Adipocyte (in vitro differentiated cells): ENCODE data around the gene RIPOR2.

Experiments
- DNase-seq: peaks from one replicate; pipeline ENCODE4 v3.0.0-alpha.2; 2015; ENCODE audit warnings: low read depth
- H3K27me3 ChIP-seq: replicated peaks from 2 replicates; pipeline ENCODE4 v1.7.0; 2013; ENCODE audit warnings: mild to moderate bottlenecking, low read length, moderate library complexity; ENCODE audit not compliant: control insufficient read depth, insufficient read depth
- H3K36me3 ChIP-seq: 2 replicates; pipeline ENCODE4 v1.7.0; 2013; ENCODE audit warnings: low read length, mild to moderate bottlenecking, moderate library complexity; ENCODE audit not compliant: control insufficient read depth, insufficient read depth, severe bottlenecking
- H3K4me1 ChIP-seq: 2 replicates; pipeline ENCODE4 v1.7.0; 2013; ENCODE audit warnings: mild to moderate bottlenecking, low read length, moderate library complexity; ENCODE audit not compliant: control insufficient read depth, insufficient read depth
- H3K4me3 ChIP-seq: 2 replicates; pipeline ENCODE4 v1.7.0; 2013; ENCODE audit warnings: mild to moderate bottlenecking, low read length, moderate library complexity
- H3K9ac ChIP-seq: 2 replicates; pipeline ENCODE4 v1.7.0; 2013; ENCODE audit warnings: mild to moderate bottlenecking, low read length, moderate library complexity
- H3K9me3 ChIP-seq: 2 replicates; pipeline ENCODE4 v1.7.0; 2013; ENCODE audit warnings: mild to moderate bottlenecking, low read length, moderate library complexity; ENCODE audit not compliant: control insufficient read depth

The RIPOR2 gene

GRCh38 chr6:24821860-24822444 is 113.8 kb downstream of the RIPOR2 start:
- peaks cover 43% of the 10 kb centered on the region for H3K36me3 ChIP-seq
- no peak overlapping the region for H3K9ac ChIP-seq
- H3K4me1 ChIP-seq: no peaks in the 10 kb centered on the region
- no peak for DNase-seq
- no peaks in the 10 kb centered on the region for H3K9me3 ChIP-seq
- H3K4me3 ChIP-seq: no peak overlapping the region
- no peaks in the 10 kb centered on the region for H3K27me3 ChIP-seq

DNA sequence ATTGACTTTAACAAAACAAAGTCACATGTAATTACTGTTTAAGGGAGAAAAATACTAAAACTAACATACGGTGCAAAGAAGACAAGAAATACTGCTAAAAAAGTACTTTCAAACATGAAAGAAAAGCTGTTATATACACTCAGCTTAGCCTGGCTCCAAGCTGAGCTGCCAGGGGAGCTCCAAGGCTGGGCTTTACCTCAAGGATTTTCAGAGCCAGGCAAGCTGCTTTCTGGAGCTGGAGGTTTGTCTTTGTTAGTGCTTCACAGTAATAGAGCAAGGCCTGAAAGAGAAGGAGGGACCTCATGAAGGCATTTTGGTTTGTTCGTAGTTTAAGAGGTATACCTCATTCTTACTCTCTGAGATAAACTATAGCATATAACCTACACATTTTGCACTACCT is 117.4 kb downstream of the RIPOR2 start:
- Histone ChIP-seq H3K9ac (no peak overlapping the region), H3K9me3 (no peaks in the 10 kb centered on the region), H3K4me3 (no peak overlapping the region), H3K4me1 (no peaks in the 10 kb centered on the region), H3K27me3 (no peaks in the 10 kb centered on the region), H3K36me3 (peaks cover 22% of the 10 kb centered on the region)
- no peak for DNase-seq

DNA sequence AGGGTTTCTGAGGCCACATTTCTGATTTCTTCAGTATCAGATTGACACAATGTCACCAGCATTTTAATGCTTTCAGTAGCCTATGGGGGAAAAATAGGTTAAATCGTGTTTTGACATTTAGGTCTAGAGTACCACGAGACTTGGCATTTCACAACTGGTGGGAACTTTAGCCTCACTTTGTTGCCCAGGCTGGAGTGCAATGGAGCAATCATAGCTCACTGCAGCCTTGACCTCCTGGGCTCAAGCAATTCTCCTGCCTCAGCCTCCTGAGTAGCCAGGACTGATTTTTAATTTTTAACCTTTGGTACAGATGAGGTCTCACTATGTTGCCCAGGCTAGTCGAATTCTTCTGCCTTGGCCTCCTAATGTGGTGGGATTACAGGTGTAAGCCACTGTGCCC is 126.0 kb downstream of the RIPOR2 start:
- no peak overlapping the region for H3K4me3 ChIP-seq

GRCh38 chr6:24807584-24807983 is 128.2 kb downstream of the RIPOR2 start:
- peaks cover 50% of the 10 kb centered on the region for H3K36me3 ChIP-seq
- no peaks in the 10 kb centered on the region for H3K27me3 ChIP-seq
- no peak overlapping the region for H3K4me3 ChIP-seq
- DNase-seq: no peak
- no peaks in the 10 kb centered on the region for H3K9me3 ChIP-seq
- H3K4me1 ChIP-seq: peaks cover 10% of the 10 kb centered on the region
- no peak overlapping the region for H3K9ac ChIP-seq

More for the DNA sequence above, 126.0 kb downstream of the RIPOR2 start:
- no peak overlapping the region for H3K9ac ChIP-seq
- peaks cover 47% of the 10 kb centered on the region for H3K36me3 ChIP-seq
- H3K27me3 ChIP-seq: no peaks in the 10 kb centered on the region
- no peaks in the 10 kb centered on the region for H3K4me1 ChIP-seq
- no peak for DNase-seq
- H3K9me3 ChIP-seq: no peaks in the 10 kb centered on the region

DNA sequence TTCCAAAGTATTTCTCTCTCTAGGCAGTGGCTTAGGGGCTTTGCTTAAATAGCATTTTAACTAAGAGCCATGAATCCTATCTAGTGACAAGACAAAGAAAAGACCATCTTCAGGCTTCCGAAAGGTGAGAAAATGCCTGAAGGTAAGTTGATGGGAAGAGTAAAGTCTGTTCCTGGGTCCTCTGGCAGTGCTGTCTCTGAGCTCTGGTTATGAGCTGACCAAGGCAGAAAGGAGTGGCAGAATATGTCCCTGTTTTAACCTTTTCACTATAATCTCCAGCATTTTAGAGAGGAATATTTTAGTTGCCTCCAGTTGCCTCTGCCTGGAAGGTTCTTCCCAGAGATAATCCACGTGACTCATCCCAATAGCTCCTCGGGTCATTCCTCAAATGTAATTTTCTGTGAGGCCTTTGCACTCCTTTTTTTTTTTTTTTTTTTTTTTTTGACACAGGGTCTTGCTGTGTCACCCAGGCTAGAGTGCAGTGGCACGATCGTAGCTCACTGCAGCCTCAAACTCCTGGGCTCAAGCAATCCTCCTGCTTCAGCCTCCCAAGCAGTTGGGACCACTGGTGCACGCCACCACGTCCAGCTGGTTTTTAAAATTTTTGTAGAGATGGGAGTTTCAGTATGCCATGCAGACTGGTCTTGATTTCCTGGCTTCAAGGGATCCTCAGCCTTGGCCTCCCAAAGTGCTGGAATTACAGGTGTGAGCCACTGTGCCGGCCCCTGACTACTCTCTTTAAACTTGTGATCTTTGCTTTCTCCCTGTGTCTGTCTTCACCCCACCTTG is 133.3 kb downstream of the RIPOR2 start:
- peaks cover 29% of the 10 kb centered on the region for H3K36me3 ChIP-seq

DNA sequence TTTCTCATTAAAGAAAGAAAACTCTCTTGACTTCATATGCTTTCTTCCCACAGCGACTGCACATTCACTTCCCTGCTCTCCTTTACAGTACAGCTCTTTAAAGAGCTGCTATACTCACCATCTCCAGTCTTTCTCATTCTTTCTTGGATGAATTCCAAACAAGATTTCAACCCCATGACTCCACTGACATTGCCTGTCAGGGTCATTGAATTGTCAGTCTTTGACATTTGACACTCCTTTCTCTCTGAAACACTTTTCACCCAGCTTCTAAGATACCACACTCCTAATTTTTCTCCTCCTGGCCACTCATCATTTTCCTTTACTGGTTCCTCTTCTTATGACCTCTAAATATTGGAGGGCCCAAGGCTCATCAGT is 136.2 kb downstream of the RIPOR2 start:
- Histone ChIP-seq H3K4me3 (no peak overlapping the region), H3K9ac (no peak overlapping the region), H3K4me1 (peaks cover 15% of the 10 kb centered on the region), H3K27me3 (no peaks in the 10 kb centered on the region), H3K9me3 (no peaks in the 10 kb centered on the region), H3K36me3 (peaks cover 1% of the 10 kb centered on the region)
- no peak for DNase-seq

More for the DNA sequence above, 133.3 kb downstream of the RIPOR2 start:
- no peak for DNase-seq
- Histone ChIP-seq H3K27me3 (no peaks in the 10 kb centered on the region), H3K9ac (no peak overlapping the region), H3K4me3 (no peak overlapping the region), H3K4me1 (peaks cover 15% of the 10 kb centered on the region), H3K9me3 (no peaks in the 10 kb centered on the region)

- H3K36me3 ChIP-seq: no peaks in the 10 kb centered on the region
- H3K27me3 ChIP-seq: no peaks in the 10 kb centered on the region
- H3K9me3 ChIP-seq: no peaks in the 10 kb centered on the region
- H3K9ac ChIP-seq: no peak within 1 kb of the TSS
- no peak for DNase-seq
- no peak within 1 kb of the TSS for H3K4me3 ChIP-seq
- peaks cover 15% of the 10 kb centered on the region for H3K4me1 ChIP-seq
Measured at GRCh38 chr6:24798740-24799540, 136.8 kb downstream of the RIPOR2 start, which contains the start of gene ARMH2. TSS of gene ARMH2 (minus strand) at chr6:24798917. CDS start at chr6:24798857, 60 bp downstream.

- H3K9ac ChIP-seq: no peak overlapping the region
- no peak for DNase-seq
- no peaks in the 10 kb centered on the region for H3K9me3 ChIP-seq
- H3K27me3 ChIP-seq: no peaks in the 10 kb centered on the region
- H3K4me3 ChIP-seq: no peak overlapping the region
- H3K4me1 ChIP-seq: peaks cover 7% of the 10 kb centered on the region
- H3K36me3 ChIP-seq: no peaks in the 10 kb centered on the region
Measured at GRCh38 chr6:24797596-24798216, 138.1 kb downstream of the RIPOR2 start.

DNA sequence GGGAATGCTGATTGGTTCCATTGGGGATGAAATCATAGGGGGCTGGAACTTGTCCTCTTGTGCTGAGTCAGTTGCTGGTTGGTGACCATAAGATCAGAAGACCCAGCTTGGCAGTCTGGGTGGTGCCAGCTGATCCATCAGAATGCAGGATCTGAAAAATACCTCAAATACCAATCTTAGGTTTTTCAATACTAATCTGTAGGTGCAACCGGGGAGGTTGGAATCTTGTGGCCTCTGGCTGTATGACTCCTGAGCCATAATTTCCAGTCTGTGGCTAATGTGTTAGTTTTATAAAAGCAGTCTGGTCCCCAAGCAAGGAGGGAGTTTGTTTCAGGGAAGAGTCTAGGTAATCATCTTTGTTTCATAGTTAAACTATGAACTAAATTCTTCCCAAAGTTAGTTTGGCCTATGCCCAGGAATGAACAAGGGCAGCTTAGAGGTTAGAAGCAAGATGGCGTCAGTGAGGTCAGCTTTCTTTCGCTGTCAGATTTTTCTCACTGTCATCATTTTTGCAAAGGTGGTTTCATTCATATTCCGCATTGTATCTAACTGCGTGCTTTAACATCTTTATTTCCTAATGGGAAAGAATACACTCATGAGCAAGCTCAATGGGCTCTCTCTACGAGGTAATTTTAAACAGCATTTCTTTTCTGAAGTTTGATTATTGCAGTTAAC is 139.0 kb downstream of the RIPOR2 start:
- Histone ChIP-seq H3K4me1 (no peaks in the 10 kb centered on the region), H3K9me3 (no peaks in the 10 kb centered on the region), H3K9ac (no peak overlapping the region), H3K4me3 (no peak overlapping the region), H3K36me3 (no peaks in the 10 kb centered on the region), H3K27me3 (no peaks in the 10 kb centered on the region)
- no peak for DNase-seq

- no peak overlapping the region for H3K4me3 ChIP-seq
- DNase-seq: peak; percentile 49
- H3K27me3 ChIP-seq: no peaks in the 10 kb centered on the region
- H3K9me3 ChIP-seq: no peaks in the 10 kb centered on the region
- H3K36me3 ChIP-seq: no peaks in the 10 kb centered on the region
- H3K4me1 ChIP-seq: no peaks in the 10 kb centered on the region
- H3K9ac ChIP-seq: no peak overlapping the region
Measured at GRCh38 chr6:24795106-24795505, 140.7 kb downstream of the RIPOR2 start.
